ENCODE data around the gene C5orf58.
"Not testable (repeated sequence)": the region's sequence is repeated elsewhere in the genome, so short reads cannot be mapped to it uniquely, and the experiment has no call there.

The C5orf58 gene

DNA sequence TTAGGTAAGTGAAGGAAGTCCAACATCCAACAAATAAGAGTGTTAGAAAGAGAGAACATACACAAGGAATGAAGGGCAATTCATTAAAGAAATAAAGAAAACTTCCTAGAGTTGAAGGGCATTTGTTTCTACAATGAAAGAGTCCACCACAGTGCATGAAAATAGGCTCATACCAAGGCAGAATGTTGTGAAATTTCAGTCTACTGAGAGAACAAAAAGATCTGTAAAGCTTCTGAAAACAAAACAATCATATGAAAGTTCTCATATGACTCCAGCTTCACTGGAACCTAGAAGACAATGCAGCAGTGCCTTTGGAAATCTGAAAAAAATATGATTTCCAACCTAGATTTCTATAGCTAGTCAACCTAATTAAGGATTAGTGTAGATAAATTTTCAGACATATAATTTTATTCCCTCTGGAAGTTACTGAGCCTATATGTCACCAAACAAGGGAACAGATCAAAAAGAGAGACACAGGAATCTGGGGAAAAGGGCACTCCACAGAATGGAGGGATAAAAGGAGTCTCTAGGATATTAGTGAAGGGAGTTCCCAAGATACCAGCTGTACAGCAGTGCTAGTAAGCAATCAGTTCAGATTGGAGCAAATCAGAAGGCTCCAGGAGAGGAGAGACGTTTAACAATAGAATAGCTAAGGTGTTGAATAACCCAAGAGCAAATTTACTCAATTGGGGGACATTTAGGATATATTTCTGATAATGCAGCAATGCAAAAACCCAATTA is 5.8 kb downstream of the C5orf58 start:
- H3K9me2 ChIP-seq (replicated peaks; ENCODE audit: low read depth, low read length), result no peaks in the 10 kb centered on the region
- TF ChIP-seq, protein P1, sequence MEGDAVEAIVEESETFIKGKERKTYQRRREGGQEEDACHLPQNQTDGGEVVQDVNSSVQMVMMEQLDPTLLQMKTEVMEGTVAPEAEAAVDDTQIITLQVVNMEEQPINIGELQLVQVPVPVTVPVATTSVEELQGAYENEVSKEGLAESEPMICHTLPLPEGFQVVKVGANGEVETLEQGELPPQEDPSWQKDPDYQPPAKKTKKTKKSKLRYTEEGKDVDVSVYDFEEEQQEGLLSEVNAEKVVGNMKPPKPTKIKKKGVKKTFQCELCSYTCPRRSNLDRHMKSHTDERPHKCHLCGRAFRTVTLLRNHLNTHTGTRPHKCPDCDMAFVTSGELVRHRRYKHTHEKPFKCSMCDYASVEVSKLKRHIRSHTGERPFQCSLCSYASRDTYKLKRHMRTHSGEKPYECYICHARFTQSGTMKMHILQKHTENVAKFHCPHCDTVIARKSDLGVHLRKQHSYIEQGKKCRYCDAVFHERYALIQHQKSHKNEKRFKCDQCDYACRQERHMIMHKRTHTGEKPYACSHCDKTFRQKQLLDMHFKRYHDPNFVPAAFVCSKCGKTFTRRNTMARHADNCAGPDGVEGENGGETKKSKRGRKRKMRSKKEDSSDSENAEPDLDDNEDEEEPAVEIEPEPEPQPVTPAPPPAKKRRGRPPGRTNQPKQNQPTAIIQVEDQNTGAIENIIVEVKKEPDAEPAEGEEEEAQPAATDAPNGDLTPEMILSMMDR (conservative IDR thresholded peaks at IDR 0.05; ENCODE audit: low read length), result no peak
- no peak for TF ChIP-seq EZH2phosphoT487 (IDR thresholded peaks at IDR 0.05; ENCODE audit: borderline replicate concordance)
- H3K9me3 ChIP-seq (ENCODE audit: insufficient read depth, low read depth, low read length), result no peaks in the 10 kb centered on the region
- no peak overlapping the region for H3K9ac ChIP-seq (ENCODE audit: low read depth, low read length, poor library complexity, severe bottlenecking)
- H3F3A ChIP-seq (ENCODE audit: low read depth), result no peaks in the 10 kb centered on the region
- no peak overlapping the region for H3K4me2 ChIP-seq (ENCODE audit: low read depth, low read length, poor library complexity, severe bottlenecking)
- H2AFZ ChIP-seq (ENCODE audit: low read length), result no peak overlapping the region
- no peaks in the 10 kb centered on the region for H3K36me3 ChIP-seq (ENCODE audit: insufficient read depth, low read length)
- no peak overlapping the region for H3K4me3 ChIP-seq (ENCODE audit: low read length, poor library complexity, severe bottlenecking)
- no peaks in the 10 kb centered on the region for H3K27me3 ChIP-seq (ENCODE audit: insufficient read depth, low read length, poor library complexity, severe bottlenecking)
- H3K4me1 ChIP-seq (ENCODE audit: insufficient read depth, low read length, poor library complexity, severe bottlenecking), result no peaks in the 10 kb centered on the region
- H3K79me2 ChIP-seq (ENCODE audit: insufficient read depth, low read length), result no peaks in the 10 kb centered on the region
- H4K20me1 ChIP-seq (ENCODE audit: insufficient read depth, low read length, poor library complexity, severe bottlenecking), result no peaks in the 10 kb centered on the region

DNA sequence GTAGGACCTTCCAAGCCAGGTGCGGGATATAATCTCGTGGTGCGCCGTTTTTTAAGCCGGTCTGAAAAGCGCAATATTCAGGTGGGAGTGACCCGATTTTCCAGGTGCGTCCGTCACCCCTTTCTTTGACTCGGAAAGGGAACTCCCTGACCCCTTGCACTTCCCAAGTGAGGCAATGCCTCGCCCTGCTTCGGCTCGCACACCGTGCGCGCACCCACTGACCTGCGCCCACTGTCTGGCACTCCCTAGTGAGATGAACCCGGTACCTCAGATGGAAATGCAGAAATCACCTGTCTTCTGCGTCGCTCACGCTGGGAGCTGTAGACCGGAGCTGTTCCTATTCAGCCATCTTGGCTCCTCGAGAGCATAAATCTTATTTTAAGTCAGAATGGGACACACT is 12.7 kb downstream of the C5orf58 start:
- not testable (repeated sequence) for H3K27me3 ChIP-seq (ENCODE audit: insufficient read depth, low read length, poor library complexity, severe bottlenecking); H3K79me2 ChIP-seq (ENCODE audit: insufficient read depth, low read length); H3K4me3 ChIP-seq (ENCODE audit: low read length, poor library complexity, severe bottlenecking); H3K9ac ChIP-seq (ENCODE audit: low read depth, low read length, poor library complexity, severe bottlenecking); H3K9me2 ChIP-seq (replicated peaks; ENCODE audit: low read depth, low read length); H3K4me1 ChIP-seq (ENCODE audit: insufficient read depth, low read length, poor library complexity, severe bottlenecking); H2AFZ ChIP-seq (ENCODE audit: low read length); H4K20me1 ChIP-seq (ENCODE audit: insufficient read depth, low read length, poor library complexity, severe bottlenecking); H3F3A ChIP-seq (ENCODE audit: low read depth); H3K4me2 ChIP-seq (ENCODE audit: low read depth, low read length, poor library complexity, severe bottlenecking); H3K9me3 ChIP-seq (ENCODE audit: insufficient read depth, low read depth, low read length)
- peaks cover 39% of the 10 kb centered on the region; the same call in 1 of the 2 replicates for H3K36me3 ChIP-seq (ENCODE audit: insufficient read depth, low read length)

DNA sequence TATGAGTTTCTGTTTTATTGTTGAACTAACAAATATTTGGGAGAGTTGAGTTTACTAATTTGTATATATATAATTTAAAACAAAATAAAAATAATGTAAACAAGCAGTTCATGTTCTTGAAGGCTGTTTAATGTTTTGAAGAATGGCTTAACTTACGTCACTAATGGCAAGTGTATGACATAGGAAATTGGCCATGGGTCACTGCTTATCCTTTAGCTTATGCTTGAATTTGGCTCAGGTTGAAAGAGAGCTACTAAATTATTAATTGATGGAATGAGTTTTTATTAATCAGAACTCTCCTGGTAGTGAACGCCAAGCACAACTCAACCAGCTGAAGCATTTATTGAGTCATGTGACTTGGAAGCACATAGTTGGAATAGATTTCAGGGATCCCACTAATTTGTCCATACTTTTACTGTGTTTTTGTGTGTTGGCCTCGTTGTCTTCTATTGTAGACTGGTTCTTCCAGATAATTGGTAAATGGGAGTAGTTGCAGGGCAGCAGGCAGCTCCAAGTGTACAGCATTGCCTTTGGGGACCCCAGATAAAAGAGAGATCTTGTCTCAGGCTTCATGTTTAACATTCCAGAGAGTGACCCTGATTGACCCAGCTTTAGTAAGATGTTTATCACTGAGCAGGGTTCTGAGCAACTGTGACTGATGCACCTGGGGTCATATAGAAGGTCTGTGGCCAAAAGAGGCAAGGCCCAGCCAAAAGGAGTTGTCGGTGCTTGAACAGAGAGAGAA is 13.5 kb downstream of the C5orf58 start:
- TF ChIP-seq EZH2phosphoT487 (IDR thresholded peaks at IDR 0.05; ENCODE audit: borderline replicate concordance), result no peak
- TF ChIP-seq, protein P1 (conservative IDR thresholded peaks at IDR 0.05; ENCODE audit: low read length), result no peak
- Histone ChIP-seq H3K79me2 (ENCODE audit: insufficient read depth, low read length) (no peaks in the 10 kb centered on the region), H3K9me2 (replicated peaks; ENCODE audit: low read depth, low read length) (no peaks in the 10 kb centered on the region), H3K4me3 (ENCODE audit: low read length, poor library complexity, severe bottlenecking) (no peak overlapping the region), H3F3A (ENCODE audit: low read depth) (no peaks in the 10 kb centered on the region), H3K36me3 (ENCODE audit: insufficient read depth, low read length) (peaks cover 48% of the 10 kb centered on the region; the same call in 1 of the 2 replicates), H3K4me2 (ENCODE audit: low read depth, low read length, poor library complexity, severe bottlenecking) (no peak overlapping the region), H3K27me3 (ENCODE audit: insufficient read depth, low read length, poor library complexity, severe bottlenecking) (no peaks in the 10 kb centered on the region), H4K20me1 (ENCODE audit: insufficient read depth, low read length, poor library complexity, severe bottlenecking) (no peaks in the 10 kb centered on the region), H3K9me3 (ENCODE audit: insufficient read depth, low read depth, low read length) (no peaks in the 10 kb centered on the region), H2AFZ (ENCODE audit: low read length) (no peak overlapping the region), H3K4me1 (ENCODE audit: insufficient read depth, low read length, poor library complexity, severe bottlenecking) (no peaks in the 10 kb centered on the region), H3K9ac (ENCODE audit: low read depth, low read length, poor library complexity, severe bottlenecking) (no peak overlapping the region)

All from Loucy (cell line).